Stimulated activated naive CD8-positive, alpha-beta T cell treated with anti-CD3 and anti-CD28 coated beads, Interleukin-15, amount 100 ng/mL, for 72 hours (primary cell): Measurements from ENCODE around the gene OXT.
"Not testable (repeated sequence)": the region's sequence is repeated elsewhere in the genome, so short reads cannot be mapped to it uniquely, and the experiment has no call there.

Source experiments
- ATAC-seq: fragments of 150-1000 bp; cut with Tn5 transposase; 2 replicates; pipeline ENCODE4 v1.10.0; 2021; ENCODE audit warnings: mild to moderate bottlenecking, moderate library complexity
- DNase-seq, 2 donors: peaks; one replicate each; pipeline ENCODE4 v3.0.0; 2021 to 2022
- H3K27ac Mint-ChIP-seq, 2 donors: one replicate each; pipeline ENCODE4 v1.8.0; 2022; ENCODE audit warnings: mild to moderate bottlenecking in 2 of 2, mixed read lengths in 2 of 2, moderate library complexity in 2 of 2
- H3K27me3 Mint-ChIP-seq: one replicate; pipeline ENCODE4 v1.8.0; 2022; ENCODE audit warnings: mixed read lengths
- H3K4me1 Mint-ChIP-seq: one replicate; pipeline ENCODE4 v1.8.0; 2022; ENCODE audit warnings: mild to moderate bottlenecking, mixed read lengths
- H3K4me3 Mint-ChIP-seq, 2 donors: one replicate each; pipeline ENCODE4 v1.8.0; 2022; ENCODE audit warnings: mild to moderate bottlenecking in 2 of 2, mixed read lengths in 2 of 2, moderate library complexity in 1 of 2
- H3K9me3 Mint-ChIP-seq, 2 donors: one replicate each; pipeline ENCODE4 v1.8.0; 2022; ENCODE audit warnings: mixed read lengths in 2 of 2

The OXT gene

DNA sequence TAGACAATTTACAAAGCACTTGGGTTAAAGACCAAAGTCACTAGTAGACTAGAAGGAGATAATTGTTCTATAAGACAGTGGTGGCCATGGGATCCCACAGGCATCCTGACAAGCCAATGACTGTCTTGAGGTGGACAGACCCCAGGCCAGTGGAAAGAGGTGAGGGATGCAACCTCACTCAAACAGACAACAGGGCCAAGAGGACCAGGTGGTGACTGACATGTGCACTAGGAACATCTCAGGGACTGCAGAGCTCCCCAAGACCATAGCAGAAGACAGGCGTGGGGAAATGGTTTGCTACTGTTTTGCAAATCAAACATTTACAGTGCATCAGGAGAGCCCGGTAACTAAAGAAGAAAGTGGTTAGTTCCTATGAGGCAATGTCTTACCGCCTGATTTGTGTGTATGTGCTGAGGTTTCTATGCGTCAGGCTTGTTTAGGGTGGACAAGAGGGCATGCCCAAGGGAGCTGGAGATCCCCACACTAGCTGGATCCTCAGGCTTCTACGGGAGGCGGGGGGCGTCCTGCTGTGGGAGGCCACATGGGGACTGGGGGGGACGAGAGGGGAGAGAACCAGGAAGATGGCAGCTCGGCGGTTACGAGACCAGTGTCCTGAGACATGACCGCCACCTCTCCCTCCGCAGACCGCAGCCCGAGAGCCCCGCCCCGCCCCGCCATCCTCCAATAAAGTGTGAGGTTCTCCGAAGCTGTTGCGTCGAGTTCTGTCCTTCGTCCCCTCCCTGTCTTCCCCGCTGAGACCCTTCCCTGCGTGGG lies 26.2 kb upstream of the OXT start:
- ATAC-seq: peak; percentile 62
- H3K9me3 Mint-ChIP-seq: no peaks in the 10 kb centered on the region
- peak in 1 of 2 donors; percentile 64 for DNase-seq
- no peaks in the 10 kb centered on the region for H3K27me3 Mint-ChIP-seq
- H3K4me1 Mint-ChIP-seq: peaks cover 33% of the 10 kb centered on the region
- H3K27ac Mint-ChIP-seq: peak overlapping the region; percentile 89 to 90
- peak overlapping the region; percentile 82 to 99 for H3K4me3 Mint-ChIP-seq

DNA sequence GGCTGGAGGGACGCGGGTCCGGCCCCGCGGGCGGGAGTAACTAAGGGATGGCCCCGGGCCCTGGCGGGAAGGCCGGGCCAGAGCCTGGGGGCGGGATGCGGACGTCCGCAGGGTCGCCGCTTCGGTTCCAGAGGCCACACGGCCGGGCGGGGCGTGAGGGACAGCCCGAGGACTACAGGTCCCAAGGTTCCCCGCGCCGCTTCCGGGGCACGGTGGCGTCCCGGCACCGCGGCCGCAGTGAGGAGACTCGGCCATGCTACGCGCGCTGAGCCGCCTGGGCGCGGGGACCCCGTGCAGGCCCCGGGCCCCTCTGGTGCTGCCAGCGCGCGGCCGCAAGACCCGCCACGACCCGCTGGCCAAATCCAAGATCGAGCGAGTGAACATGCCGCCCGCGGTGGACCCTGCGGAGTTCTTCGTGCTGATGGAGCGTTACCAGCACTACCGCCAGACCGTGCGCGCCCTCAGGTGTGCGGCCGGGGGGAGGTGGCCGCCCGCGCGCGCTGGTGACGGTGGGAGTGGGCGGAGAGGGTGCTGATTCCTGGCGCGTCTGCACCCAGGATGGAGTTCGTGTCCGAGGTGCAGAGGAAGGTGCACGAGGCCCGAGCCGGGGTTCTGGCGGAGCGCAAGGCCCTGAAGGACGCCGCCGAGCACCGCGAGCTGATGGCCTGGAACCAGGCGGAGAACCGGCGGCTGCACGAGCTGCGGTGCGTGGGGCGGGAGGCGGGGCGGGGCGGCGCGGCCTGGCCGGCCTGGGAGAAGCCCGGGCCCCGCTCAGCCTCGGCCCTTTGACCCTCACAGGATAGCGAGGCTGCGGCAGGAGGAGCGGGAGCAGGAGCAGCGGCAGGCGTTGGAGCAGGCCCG lies 25.4 kb upstream of the OXT start, which contains the start of gene MRPS26:
Gene MRPS26, plus strand, starts transcription at position 237 of the 861 bp plus-strand sequence. Its CDS starts 17 bp downstream, at position 254.
- peaks cover 34% of the 10 kb centered on the region for H3K4me1 Mint-ChIP-seq
- peak within 1 kb of the TSS; percentile 92 to 94 for H3K27ac Mint-ChIP-seq
- ATAC-seq: peak; percentile 94
- no peaks in the 10 kb centered on the region for H3K9me3 Mint-ChIP-seq
- DNase-seq: peak; percentile 84 to 85
- peak within 1 kb of the TSS; percentile 82 to 99 for H3K4me3 Mint-ChIP-seq
- no peaks in the 10 kb centered on the region for H3K27me3 Mint-ChIP-seq

- H3K4me1 Mint-ChIP-seq: peaks cover 43% of the 10 kb centered on the region
- ATAC-seq: peak; percentile 4
- H3K9me3 Mint-ChIP-seq: no peaks in the 10 kb centered on the region
- H3K27ac Mint-ChIP-seq: peak overlapping the region; percentile 84 to 90
- DNase-seq: peak in 1 of 2 donors; percentile 24
- H3K4me3 Mint-ChIP-seq: peak overlapping the region; percentile 82 to 99
- no peaks in the 10 kb centered on the region for H3K27me3 Mint-ChIP-seq
Observed at GRCh38 chr20:3046677-3047462, 24.6 kb upstream of the OXT start.

DNA sequence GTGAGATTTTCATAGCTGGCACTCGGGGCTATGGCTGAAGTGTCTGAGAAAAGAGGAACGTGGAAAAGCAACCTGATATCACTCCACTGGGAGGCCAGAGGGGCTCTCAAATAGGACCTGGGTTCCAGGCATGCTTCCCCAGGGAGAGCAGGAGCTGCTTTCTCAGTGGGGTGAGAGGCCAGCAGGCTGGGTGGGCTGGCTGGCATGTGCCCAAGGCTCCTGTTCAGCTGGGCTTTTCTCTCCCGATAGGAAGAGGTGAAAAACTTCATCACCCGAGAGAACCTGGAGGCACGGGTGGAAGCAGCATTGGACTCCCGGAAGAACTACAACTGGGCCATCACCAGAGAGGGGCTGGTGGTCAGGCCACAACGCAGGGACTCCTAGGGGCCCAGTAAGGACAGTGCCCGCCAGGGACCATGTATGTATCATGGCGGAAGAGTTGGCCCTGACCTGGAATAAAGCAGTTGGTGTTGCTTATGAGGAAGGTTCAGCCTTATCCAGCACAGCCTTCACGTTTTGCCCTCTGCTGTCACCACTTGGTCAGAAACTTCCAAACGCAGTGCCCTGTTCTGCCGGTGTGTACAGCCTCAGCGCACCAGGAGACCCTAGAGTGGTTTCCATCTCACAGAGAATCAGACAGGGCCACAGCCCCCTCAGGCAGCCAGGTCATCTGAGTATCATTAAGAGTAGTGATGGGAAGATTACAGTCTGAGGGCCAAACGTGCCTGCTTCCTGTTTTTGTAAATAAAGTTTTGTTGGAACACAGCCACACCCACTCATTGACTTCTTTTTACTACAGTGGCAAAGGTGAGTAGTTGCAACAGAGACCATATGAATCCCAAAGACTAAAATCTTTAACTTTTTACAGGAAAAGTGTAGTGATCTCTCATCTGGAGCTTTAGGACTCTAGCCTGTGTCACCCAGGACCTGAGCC lies 23.7 kb upstream of the OXT start:
- H3K27me3 Mint-ChIP-seq: no peaks in the 10 kb centered on the region
- peak overlapping the region in 1 of 2 donors; percentile 42 for H3K27ac Mint-ChIP-seq
- H3K4me3 Mint-ChIP-seq: peak overlapping the region; percentile 45 to 99
- no peak for DNase-seq
- no peak for ATAC-seq
- no peaks in the 10 kb centered on the region for H3K9me3 Mint-ChIP-seq
- peaks cover 44% of the 10 kb centered on the region for H3K4me1 Mint-ChIP-seq

DNA sequence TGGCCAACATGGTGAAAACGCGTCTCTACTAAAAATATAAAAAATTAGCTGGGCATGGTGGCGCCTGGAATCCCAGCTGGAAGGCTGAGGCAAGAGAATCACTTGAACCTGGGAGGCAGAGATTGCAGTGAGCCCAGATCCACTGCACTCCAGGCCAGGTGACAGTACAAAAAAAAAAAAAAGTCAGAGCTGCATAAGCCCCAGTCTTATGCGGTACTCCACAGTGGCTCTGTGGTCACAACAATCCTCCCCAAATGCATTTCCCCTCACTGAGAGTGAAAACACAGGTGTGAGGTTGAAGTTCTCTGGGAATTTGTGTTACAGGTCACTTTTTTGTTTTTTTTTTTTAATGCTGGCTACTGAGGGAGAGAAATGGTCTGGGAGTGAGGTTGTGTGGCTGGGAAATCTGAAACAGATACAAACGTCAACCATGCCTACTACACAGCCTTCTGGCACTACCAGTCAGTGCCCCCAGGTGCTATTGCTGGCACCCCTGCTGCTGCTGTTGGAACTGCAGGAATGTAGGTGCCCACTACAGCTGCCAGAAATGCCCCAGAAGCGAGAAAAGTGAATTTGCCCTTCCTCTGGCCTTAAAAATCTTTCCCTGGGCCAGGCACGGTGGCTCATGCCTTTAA lies 19.9 kb upstream of the OXT start:
- DNase-seq (no peak), ATAC-seq (peak; percentile 65)
- H3K4me3 Mint-ChIP-seq: no peak overlapping the region
- H3K4me1 Mint-ChIP-seq: peaks cover 33% of the 10 kb centered on the region
- no peaks in the 10 kb centered on the region for H3K9me3 Mint-ChIP-seq
- H3K27ac Mint-ChIP-seq: peak overlapping the region in 1 of 2 donors; percentile 40
- no peaks in the 10 kb centered on the region for H3K27me3 Mint-ChIP-seq

DNA sequence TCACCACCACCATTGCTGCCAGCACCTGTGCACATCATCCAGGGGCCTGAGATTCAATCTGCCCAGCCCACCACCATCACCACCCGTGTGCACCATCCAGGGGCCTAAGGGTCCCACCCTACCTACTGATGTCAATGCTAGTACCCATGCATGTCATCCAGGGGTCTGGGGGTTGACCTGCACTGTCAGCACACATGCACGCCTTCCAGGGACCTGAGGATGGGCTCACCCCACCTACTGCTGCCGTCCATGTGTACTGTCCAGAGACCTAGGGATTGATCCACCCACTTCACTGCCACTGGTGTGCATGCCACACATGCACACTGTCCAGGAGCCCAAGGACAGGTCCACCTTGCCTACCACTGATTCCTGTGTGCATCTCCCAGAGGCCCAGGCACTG lies 11.9 kb upstream of the OXT start:
- no peaks in the 10 kb centered on the region for H3K9me3 Mint-ChIP-seq
- H3K27ac Mint-ChIP-seq: no peak overlapping the region

DNA sequence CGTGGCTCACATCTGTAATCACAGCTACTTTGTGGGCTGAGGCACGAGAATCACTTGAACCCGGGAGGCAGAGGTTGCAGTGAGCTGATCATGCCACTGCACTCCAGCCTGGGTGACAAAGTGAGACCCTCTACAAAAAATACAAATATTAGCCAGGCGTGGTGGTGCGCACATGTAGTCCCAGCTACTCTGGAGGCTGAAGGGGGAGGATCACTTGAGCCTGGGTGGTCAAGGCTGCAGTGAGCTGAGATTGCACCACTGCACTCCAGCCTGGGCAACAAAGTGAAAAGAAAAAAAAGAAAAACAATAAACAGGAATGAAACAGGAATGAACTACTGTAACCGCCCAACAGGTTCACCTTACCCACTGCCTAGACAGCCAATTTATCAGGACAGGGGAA lies 7.3 kb upstream of the OXT start:
- peak overlapping the region in 1 of 2 donors; percentile 30 for H3K27ac Mint-ChIP-seq
- H3K4me3 Mint-ChIP-seq: not testable (repeated sequence)

More for the DNA sequence above, 11.9 kb upstream of the OXT start:
- Mint-ChIP-seq H3K4me3 (no peak overlapping the region), H3K27me3 (no peaks in the 10 kb centered on the region), H3K4me1 (peaks cover 10% of the 10 kb centered on the region)
- ATAC-seq (no peak), DNase-seq (no peak)

GRCh38 chr20:3067139-3068014 lies 4.0 kb upstream of the OXT start:
- H3K9me3 Mint-ChIP-seq: no peaks in the 10 kb centered on the region
- ATAC-seq (no peak), DNase-seq (no peak)
- H3K27me3 Mint-ChIP-seq: peaks cover 6% of the 10 kb centered on the region
- peak overlapping the region in 1 of 2 donors; percentile 42 for H3K27ac Mint-ChIP-seq
- peaks cover 25% of the 10 kb centered on the region for H3K4me1 Mint-ChIP-seq
- no peak overlapping the region for H3K4me3 Mint-ChIP-seq

More for the DNA sequence above, 7.3 kb upstream of the OXT start:
- H3K9me3 Mint-ChIP-seq, ATAC-seq, H3K27me3 Mint-ChIP-seq, DNase-seq: not testable (repeated sequence)
- peaks cover 13% of the 10 kb centered on the region for H3K4me1 Mint-ChIP-seq

- DNase-seq: no peak
- ATAC-seq: no peak
- H3K27me3 Mint-ChIP-seq: peaks cover 6% of the 10 kb centered on the region
- no peaks in the 10 kb centered on the region for H3K9me3 Mint-ChIP-seq
- no peak overlapping the region for H3K4me3 Mint-ChIP-seq
- H3K27ac Mint-ChIP-seq: peak overlapping the region in 1 of 2 donors; percentile 42
- peaks cover 32% of the 10 kb centered on the region for H3K4me1 Mint-ChIP-seq
Observed at GRCh38 chr20:3068075-3068474, 3.3 kb upstream of the OXT start.

DNA sequence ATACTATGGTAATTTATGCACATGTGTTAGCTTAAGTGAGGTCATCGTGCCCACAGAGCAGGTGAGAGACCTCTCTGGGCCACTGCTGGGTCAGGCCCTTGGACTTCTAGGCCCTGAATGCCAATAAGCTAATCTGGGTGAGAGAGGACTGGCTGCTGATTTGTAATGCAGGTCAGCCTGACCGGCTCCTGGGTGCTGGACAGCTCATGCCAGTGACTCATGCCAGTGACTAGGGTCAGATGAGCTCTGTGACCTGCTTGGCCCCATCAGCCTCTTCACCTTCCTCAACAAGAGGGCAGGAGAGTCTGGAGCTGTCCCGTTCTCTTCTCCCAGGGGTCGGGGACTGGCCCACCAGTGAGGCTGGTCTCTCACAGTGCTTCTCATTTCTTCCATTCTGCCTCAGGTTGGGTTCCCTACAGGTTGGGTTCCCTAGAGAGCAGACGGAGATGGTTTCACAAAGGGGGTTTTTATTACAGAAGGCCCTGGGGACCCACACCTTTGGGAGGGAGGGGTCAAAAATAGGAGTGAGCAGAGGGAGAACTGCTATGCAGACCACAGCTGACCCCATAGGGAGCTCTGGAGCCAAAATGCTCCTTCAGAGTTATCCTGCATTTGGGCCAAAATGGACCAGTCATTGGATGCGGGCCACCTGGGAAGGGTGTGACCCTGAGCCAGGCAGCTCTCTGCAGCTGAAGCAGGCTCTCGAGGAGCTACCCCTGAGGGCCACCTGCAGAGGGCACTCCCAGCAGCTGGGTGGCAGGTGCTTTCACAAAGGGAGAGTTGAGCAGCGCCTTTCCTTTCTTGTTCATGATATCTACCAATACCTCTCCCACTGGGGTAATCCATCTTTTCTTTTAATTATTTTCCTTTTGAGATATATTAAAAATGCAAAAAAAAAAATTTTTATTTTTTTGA lies 2.2 kb upstream of the OXT start:
- Mint-ChIP-seq H3K4me3 (no peak overlapping the region), H3K4me1 (peaks cover 31% of the 10 kb centered on the region), H3K27ac (no peak overlapping the region), H3K9me3 (no peaks in the 10 kb centered on the region), H3K27me3 (peaks cover 6% of the 10 kb centered on the region)
- DNase-seq: no peak
- ATAC-seq: peak; percentile 51

DNA sequence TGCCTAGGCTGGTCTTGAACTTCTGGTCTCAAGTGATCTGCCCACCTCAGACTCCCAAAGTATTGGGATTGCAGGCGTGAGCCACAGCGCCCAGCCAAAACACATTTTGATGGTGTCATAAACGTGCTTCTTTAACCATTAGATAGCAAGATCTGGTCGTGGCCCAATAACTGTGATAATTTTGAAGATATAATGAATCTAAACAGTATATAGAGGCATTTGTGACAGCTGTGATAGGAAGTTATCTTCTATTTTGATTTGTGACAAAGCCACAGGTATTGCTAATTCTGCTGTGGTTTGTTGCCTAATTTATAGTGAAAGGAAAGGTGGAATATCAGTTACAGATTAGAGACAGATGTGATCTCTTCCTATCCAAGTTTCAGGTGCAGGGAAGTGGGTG lies 695 bp upstream of the OXT start:
- ATAC-seq: no peak
- no peak for DNase-seq
- Mint-ChIP-seq H3K4me3 (peak overlapping the region; percentile 84 to 86), H3K27ac (peak overlapping the region in 1 of 2 donors; percentile 68), H3K27me3 (peaks cover 6% of the 10 kb centered on the region), H3K9me3 (no peaks in the 10 kb centered on the region), H3K4me1 (peaks cover 26% of the 10 kb centered on the region)

DNA sequence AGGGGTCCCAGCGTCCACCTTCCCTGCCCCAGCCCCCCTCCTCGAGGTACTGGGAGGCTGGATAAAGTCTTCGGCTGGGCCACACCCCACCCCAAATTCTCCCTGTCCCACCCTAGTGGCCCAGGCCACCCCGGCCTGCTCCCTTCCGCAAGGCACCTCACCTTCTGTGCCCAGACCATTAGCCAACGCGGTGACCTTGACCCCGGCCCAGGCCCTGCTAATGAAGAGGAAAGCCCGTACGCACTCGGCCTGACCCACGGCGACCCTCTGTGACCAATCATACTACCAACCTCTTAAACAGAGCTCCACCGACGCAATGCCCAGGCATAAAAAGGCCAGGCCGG lies 182 bp upstream of the OXT start:
- no peak for ATAC-seq
- Mint-ChIP-seq H3K27me3 (peaks cover 6% of the 10 kb centered on the region), H3K27ac (no peak overlapping the region), H3K9me3 (no peaks in the 10 kb centered on the region), H3K4me1 (peaks cover 26% of the 10 kb centered on the region), H3K4me3 (peak overlapping the region; percentile 84 to 86)
- DNase-seq: no peak
